Motor neuron (in vitro differentiated cells): ENCODE results near the gene SLC24A4. TPM values are rescaled to one million over a fixed set of nuclear protein-coding genes. Genes with fewer than 3 reads are reported as not detected.

Experiments
- ATAC-seq, 8 experiments: fragments of 200-7000 bp; cut with Tn5 transposase; replicated peaks in 6 of 8; 2 replicates each; pipeline ENCODE4 v1.8.0; 2021; ENCODE audit warnings: mild to moderate bottlenecking in 8 of 8, moderate library complexity in 8 of 8
- H3K27ac ChIP-seq, 2 donors: fragments of 250-450 bp; sonication (Bioruptor Pico); 2 replicates each; pipeline ENCODE4 v1.9.0; 2021; ENCODE audit warnings: antibody characterized with exemption in 2 of 2, mild to moderate bottlenecking in 2 of 2, moderate library complexity in 1 of 2
- H3K4me1 ChIP-seq, 2 donors: fragments of 250-450 bp; sonication (Bioruptor Pico); replicated peaks in 1 of 2; 2 replicates each; pipeline ENCODE4 v1.6.1; 2021; ENCODE audit warnings: antibody characterized with exemption in 2 of 2, mild to moderate bottlenecking in 2 of 2, moderate library complexity in 1 of 2
- H3K4me3 ChIP-seq, 5 donors: fragments of 250-450 bp; sonication (Bioruptor Pico); 2 replicates each; pipeline ENCODE4 v1.9.0; 2021; ENCODE audit warnings: antibody characterized with exemption in 5 of 5, mild to moderate bottlenecking in 5 of 5, moderate library complexity in 4 of 5
- WGBS, 10 experiments: fragments of 450-650 bp; shearing (Covaris generic); methylation state at CpG; one replicate each; pipeline ENCODE4 v1.0.0; 2022; 5-methylcytosine and 5-hydroxymethylcytosine counted together
- in situ Hi-C, 9 experiments: fragments of 400-800 bp; cut with MboI; loops; one replicate each; pipeline ENCODE4 v1.15.0; 2021; ENCODE audit warnings: low sequenced_read_pairs in 9 of 9, low pct_unique_long_range_greater_than_20kb in 2 of 9; ENCODE audit not compliant: unreplicated experiment in 9 of 9
- total RNA-seq, 8 experiments: library from RNA; unstranded; fragments of 300-600 nt; gene quantifications; 2 replicates each; pipeline versions ENCODE4 v1.2.3 to v1.2.4, GENCODE V29; 2022

Gene SLC24A4
- total RNA-seq, 8 experiments from 2014 or later = under 0.01 to 0.66 (median 0.20) TPM; not detected in 1

GRCh38 chr14:92539875-92540274 is 216.9 kb downstream of the SLC24A4 start:
- 87 to 100% methylated on average over 1 to 3 of the region's 12 CpGs; no CpG with 5 or more reads in 8 of the 10 experiments for WGBS, 10 experiments
- in situ Hi-C loops = no loop called here
- Histone ChIP-seq H3K27ac (no peak overlapping the region), H3K4me1 (peaks cover 3 to 13% of the 10 kb centered on the region in 2 donors), H3K4me3 (no peak overlapping the region)
- no peak for ATAC-seq

GRCh38 chr14:92540472-92541048 is 217.6 kb downstream of the SLC24A4 start:
- Histone ChIP-seq H3K4me1 (peaks cover 3 to 10% of the 10 kb centered on the region in 2 donors), H3K27ac (no peak overlapping the region), H3K4me3 (no peak overlapping the region)
- in situ Hi-C loops = no loop called here
- ATAC-seq = peak in 3 of 8 experiments; percentile 78 to 93 (median 82)
- 0 to 100% (median 0%) methylated on average over 1 to 3 of the region's 6 CpGs; no CpG with 5 or more reads in 5 of the 10 experiments for WGBS, 10 experiments

- in situ Hi-C loops = no loop called here
- H3K4me3 ChIP-seq = no peak overlapping the region
- WGBS, 10 experiments = 0 to 44% (median 23%) methylated on average over 1 to 4 of the region's 8 CpGs; no CpG with 5 or more reads in 2 of the 10 experiments
- no peak overlapping the region for H3K27ac ChIP-seq
- peak in 3 of 8 experiments; percentile 61 to 76 (median 69) for ATAC-seq
- peaks cover 3 to 10% of the 10 kb centered on the region in 2 donors for H3K4me1 ChIP-seq
Observed at GRCh38 chr14:92542766-92543554, 220.0 kb downstream of the SLC24A4 start.

- H3K4me1 ChIP-seq = peaks cover 0 to 3% of the 10 kb centered on the region in 2 donors
- H3K27ac ChIP-seq = no peak overlapping the region
- in situ Hi-C loops = no loop called here
- 25 to 91% (median 71%) methylated on average over 2 to 4 of the region's 6 CpGs; no CpG with 5 or more reads in 5 of the 10 experiments for WGBS, 10 experiments
- H3K4me3 ChIP-seq = no peak overlapping the region
- no peak for ATAC-seq
Observed at GRCh38 chr14:92544051-92544720, 221.2 kb downstream of the SLC24A4 start.

GRCh38 chr14:92546347-92547053 is 223.5 kb downstream of the SLC24A4 start:
- no peak for ATAC-seq
- Histone ChIP-seq H3K27ac (no peak overlapping the region), H3K4me1 (peaks cover 0 to 3% of the 10 kb centered on the region in 2 donors), H3K4me3 (no peak overlapping the region)
- WGBS, 10 experiments = 81 to 100% (median 96%) methylated on average over 1 to 7 of the region's 7 CpGs; no CpG with 5 or more reads in 2 of the 10 experiments
- in situ Hi-C loops = no loop called here

GRCh38 chr14:92549105-92549858 is 226.3 kb downstream of the SLC24A4 start:
- WGBS, 10 experiments = 0 to 87% (median 80%) methylated on average over 1 to 6 of the region's 17 CpGs; no CpG with 5 or more reads in 5 of the 10 experiments
- no peaks in the 10 kb centered on the region for H3K4me1 ChIP-seq
- no peak overlapping the region for H3K4me3 ChIP-seq
- in situ Hi-C loops = no loop called here
- peak in 1 of 8 experiments; percentile 48 for ATAC-seq
- no peak overlapping the region for H3K27ac ChIP-seq

GRCh38 chr14:92549859-92550230 is 226.9 kb downstream of the SLC24A4 start:
- 28 to 100% (median 92%) methylated on average over 1 to 7 of the region's 7 CpGs; no CpG with 5 or more reads in 6 of the 10 experiments for WGBS, 10 experiments

More at GRCh38 chr14:92549859-92550230, 226.9 kb downstream of the SLC24A4 start:
- H3K27ac ChIP-seq = no peak overlapping the region
- H3K4me3 ChIP-seq = no peak overlapping the region
- peak in 3 of 8 experiments; percentile 16 to 86 (median 49) for ATAC-seq
- in situ Hi-C loops = no loop called here
- H3K4me1 ChIP-seq = no peaks in the 10 kb centered on the region

Other genes starting within 250 kb of the SLC24A4 start
- gene ATXN3, start 216.6 kb upstream of the SLC24A4 start, total RNA-seq = 10 to 100 TPM; 13.9 to 45.1 (median 24.4) TPM
- 100 to 1,000 TPM; 306 to 552 (median 483) TPM for gene NDUFB1, start 201.5 kb upstream of the SLC24A4 start, total RNA-seq
- gene CPSF2, start 201.2 kb upstream of the SLC24A4 start, total RNA-seq = 10 to 100 TPM; 15.4 to 64.9 (median 33.7) TPM
- gene RIN3, start 190.6 kb downstream of the SLC24A4 start, total RNA-seq = 10 to 100 TPM in 2 of 8 experiments, 1 to 10 TPM in 3, under 1 TPM in 3; 0.21 to 23.9 (median 2.3) TPM